ENCODE data around the gene NET1.

The NET1 gene

GRCh38 chr10:5479481-5480161 is 67.3 kb downstream of the NET1 start:
- no peak overlapping the region for H3K4me3 ChIP-seq (ENCODE audit: low read depth, low read length)

- H3K4me3 ChIP-seq (ENCODE audit: low read depth, low read length), result no peak overlapping the region
Measured at GRCh38 chr10:5480162-5480941, 68.0 kb downstream of the NET1 start.

- H3K4me3 ChIP-seq (ENCODE audit: low read depth, low read length), result no peak overlapping the region
Measured at GRCh38 chr10:5481121-5481520, 68.8 kb downstream of the NET1 start.

GRCh38 chr10:5482016-5482415 is 69.7 kb downstream of the NET1 start:
- no peak overlapping the region for H3K4me3 ChIP-seq (ENCODE audit: low read depth, low read length)

- no peak overlapping the region for H3K4me3 ChIP-seq (ENCODE audit: low read depth, low read length)
Measured at GRCh38 chr10:5484205-5484604, 71.8 kb downstream of the NET1 start.

- no peak overlapping the region for H3K4me3 ChIP-seq (ENCODE audit: low read depth, low read length)
Measured at GRCh38 chr10:5485290-5485689, 72.9 kb downstream of the NET1 start.

GRCh38 chr10:5485948-5486852 is 73.8 kb downstream of the NET1 start:
- H3K4me3 ChIP-seq (ENCODE audit: low read depth, low read length), result no peak overlapping the region

GRCh38 chr10:5486853-5487235 is 74.5 kb downstream of the NET1 start:
- no peak overlapping the region for H3K4me3 ChIP-seq (ENCODE audit: low read depth, low read length)

GRCh38 chr10:5488272-5489161 is 76.2 kb downstream of the NET1 start:
- no peak overlapping the region for H3K4me3 ChIP-seq (ENCODE audit: low read depth, low read length)

GRCh38 chr10:5490032-5490431 is 77.7 kb downstream of the NET1 start:
- no peak overlapping the region for H3K4me3 ChIP-seq (ENCODE audit: low read depth, low read length)

- no peak overlapping the region for H3K4me3 ChIP-seq (ENCODE audit: low read depth, low read length)
Measured at GRCh38 chr10:5490698-5491464, 78.5 kb downstream of the NET1 start.

GRCh38 chr10:5491477-5491876 is 79.1 kb downstream of the NET1 start:
- no peak overlapping the region for H3K4me3 ChIP-seq (ENCODE audit: low read depth, low read length)

GRCh38 chr10:5492322-5492855 is 80.0 kb downstream of the NET1 start:
- no peak overlapping the region for H3K4me3 ChIP-seq (ENCODE audit: low read depth, low read length)

- no peak overlapping the region for H3K4me3 ChIP-seq (ENCODE audit: low read depth, low read length)
Measured at GRCh38 chr10:5492929-5493576, 80.7 kb downstream of the NET1 start.

- no peak overlapping the region for H3K4me3 ChIP-seq (ENCODE audit: low read depth, low read length)
Measured at GRCh38 chr10:5493691-5494090, 81.3 kb downstream of the NET1 start.

- no peak overlapping the region for H3K4me3 ChIP-seq (ENCODE audit: low read depth, low read length)
Measured at GRCh38 chr10:5494611-5495010, 82.3 kb downstream of the NET1 start.

GRCh38 chr10:5496261-5497250 is 84.2 kb downstream of the NET1 start:
- no peak overlapping the region for H3K4me3 ChIP-seq (ENCODE audit: low read depth, low read length)

- no peak overlapping the region for H3K4me3 ChIP-seq (ENCODE audit: low read depth, low read length)
Measured at GRCh38 chr10:5497289-5497688, 84.9 kb downstream of the NET1 start.

Data from iPS-11a (cell line).